ENCODE data around the gene CNST.
"Not testable (repeated sequence)": the region's sequence is repeated elsewhere in the genome, so short reads cannot be mapped to it uniquely, and the experiment has no call there.

CNST gene

DNA sequence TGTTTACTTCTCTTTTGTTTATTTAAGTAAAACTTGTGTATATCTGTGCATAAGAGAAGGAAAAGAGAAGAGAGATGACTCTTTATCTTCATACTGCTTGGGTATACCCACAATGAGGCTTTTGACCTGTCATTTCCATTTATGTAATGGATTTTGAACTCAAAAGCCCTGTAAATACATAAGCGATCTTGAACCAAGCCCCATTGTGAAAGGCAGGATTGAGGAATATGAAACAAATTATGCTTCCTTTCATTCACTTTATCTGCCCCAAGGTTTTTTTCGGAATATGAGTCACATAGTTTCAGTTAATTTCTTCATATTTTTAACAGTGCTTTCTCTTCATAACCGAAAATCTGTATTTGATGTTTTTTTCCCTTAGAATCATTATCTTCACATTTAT lies 21.4 kb downstream of the CNST start:
- peak; percentile 70 for DNase-seq

DNA sequence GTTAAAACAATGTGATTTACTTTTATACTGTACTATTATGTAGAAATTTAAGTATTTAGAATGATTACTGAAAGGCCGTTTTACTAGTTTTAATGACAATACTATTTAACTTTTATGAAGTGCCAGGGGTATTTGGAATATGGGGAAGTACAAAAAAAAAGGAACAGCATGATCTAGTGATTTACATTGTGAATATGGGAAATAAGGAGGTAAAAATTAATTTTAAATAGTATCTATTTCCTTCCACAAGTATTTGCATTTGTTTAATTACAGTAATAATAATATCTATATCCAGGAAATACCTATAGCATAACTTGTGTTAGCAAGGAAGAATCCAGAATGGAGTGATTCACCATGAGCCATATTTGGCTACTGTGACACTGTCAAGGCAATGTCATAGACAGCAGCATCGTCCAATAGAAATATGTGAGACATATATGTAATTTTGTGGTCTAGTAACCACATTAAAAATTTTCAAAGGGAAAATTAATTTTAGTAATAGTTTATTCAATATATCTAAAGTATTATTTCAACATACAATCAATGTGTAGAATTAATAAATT lies 22.0 kb downstream of the CNST start:
- DNase-seq: peak; percentile 93

DNA sequence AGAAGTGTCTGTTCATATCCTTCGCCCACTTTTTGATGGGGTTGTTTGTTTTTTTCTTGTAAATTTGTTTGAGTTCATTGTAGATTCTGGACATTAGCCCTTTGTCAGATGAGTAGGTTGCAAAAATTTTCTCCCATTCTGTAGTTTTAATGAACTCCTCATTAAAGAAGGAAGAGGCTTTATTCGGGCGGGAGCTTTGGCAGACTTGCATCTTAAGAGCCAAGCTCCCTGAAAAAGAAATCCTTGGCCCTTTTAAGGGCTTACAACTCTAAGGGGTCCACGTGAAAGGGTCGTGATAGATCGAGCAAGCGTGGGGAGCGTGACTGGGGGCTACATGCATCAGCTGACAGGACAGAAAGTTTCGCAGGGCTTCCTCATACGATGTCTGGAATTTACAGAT lies 23.7 kb downstream of the CNST start:
- not testable (repeated sequence) for DNase-seq

DNA sequence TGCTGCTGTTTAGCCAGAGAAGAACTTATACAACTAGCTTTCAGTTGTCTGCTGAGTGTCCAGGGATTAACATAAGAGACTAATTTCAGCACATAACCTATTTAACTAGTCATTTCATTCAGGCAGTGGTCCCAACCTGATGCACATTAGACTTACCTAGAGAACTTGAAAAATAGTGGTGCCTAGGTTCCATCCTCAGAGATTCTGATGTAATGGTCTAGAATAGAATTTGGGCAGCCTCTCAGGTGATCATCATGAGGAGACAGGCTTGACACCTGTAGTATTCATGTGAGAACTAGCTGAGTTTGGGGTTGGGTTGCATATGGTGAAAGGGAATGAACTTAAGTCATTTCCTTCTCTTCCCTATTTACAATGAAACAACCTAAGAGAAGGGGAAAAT lies 24.8 kb downstream of the CNST start:
- no peak for DNase-seq

DNA sequence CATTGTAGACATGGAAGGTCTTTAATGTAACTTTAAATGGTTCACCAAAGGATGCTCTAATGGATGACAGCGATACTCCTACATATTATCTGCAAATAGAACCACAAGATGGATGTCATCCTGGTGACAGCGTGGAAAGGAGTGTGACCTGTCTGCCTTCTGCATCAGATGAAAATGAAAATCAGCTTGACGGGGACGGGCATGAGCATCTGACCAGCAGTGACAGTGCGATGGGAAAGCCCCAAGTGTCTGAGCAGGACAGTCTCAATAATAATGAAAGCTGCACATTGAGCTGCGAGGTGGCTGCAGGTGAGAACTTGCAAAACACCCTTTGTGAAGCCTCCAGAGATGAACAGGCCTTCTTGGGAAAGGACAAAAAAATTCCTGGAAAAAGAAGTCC lies 25.2 kb downstream of the CNST start:
- DNase-seq: no peak

DNA sequence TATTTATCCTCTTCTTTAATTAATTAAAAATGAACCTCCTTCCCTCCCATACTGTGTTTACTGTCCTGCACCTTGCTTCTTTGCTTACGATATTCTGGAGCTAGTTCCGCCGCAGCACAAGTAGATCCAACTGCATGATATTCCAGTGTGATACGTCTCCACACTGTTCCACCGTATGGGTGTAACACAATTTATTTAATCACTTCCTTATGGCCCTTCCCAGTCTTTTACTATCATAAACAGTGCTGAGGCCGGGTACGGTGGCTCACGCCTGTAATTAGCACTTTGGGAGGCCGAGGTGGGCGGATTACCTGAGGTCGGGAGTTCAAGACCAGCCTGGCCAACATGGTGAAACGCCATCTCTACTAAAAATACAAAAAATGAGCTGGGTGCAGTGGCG lies 25.7 kb downstream of the CNST start:
- DNase-seq: no peak

DNA sequence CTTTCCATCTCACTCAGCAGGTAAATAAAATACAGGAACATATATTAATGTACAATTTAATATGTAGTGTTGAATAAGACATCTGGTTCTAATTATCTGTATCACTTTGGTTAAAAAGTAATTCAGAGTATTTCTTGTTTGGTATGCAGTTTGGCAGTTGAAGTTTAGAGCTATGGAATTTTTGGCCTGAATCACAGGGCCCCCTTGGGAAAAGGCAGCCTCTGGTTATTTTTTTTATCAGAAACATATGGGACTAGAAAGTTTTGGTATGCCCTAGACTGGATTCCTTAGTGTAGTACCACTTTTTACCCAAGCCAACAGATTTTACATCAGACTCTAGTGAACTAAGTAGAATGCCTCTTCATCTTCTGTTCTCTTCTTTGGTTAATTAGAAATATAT lies 26.4 kb downstream of the CNST start:
- DNase-seq: peak; percentile 99

DNA sequence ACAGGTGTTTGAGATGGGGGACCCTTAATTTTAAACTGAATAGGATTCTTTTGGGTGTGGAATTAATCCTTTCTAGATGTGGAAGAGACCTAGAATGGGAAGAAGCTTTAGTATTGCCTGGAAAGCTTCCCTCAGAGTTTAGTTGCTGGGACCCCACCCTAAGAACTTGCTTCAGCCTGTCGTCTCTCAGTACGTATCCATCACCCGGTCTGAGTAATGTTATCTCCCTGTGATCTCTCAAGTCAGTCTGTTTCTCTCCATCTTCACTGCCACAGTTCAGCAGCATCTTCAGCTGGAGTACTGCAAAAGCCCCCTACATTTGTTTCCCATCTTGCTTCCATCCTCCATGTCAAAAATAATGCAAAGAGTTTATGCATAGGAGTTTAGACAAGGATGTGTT lies 28.9 kb downstream of the CNST start:
- no peak for DNase-seq

DNA sequence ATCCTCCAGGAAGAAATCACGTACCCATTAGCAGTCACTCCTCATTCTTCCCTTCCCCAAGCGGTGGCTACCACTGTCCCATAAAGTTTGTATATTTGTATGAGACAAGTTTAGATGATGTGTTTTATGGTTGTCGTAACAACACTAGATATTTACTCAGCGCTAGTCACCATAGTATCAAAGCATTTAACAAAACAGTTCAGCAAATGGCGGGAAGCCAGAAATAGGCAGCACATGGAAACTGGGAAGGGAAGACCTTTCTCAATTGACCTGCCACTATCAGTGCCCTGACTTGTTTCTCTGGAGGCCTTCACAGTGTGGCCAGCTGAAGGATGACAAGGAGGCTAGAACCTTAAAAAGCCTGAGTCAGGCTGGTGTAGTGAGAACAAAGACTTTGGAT lies 31.1 kb downstream of the CNST start:
- DNase-seq: peak; percentile 75

DNA sequence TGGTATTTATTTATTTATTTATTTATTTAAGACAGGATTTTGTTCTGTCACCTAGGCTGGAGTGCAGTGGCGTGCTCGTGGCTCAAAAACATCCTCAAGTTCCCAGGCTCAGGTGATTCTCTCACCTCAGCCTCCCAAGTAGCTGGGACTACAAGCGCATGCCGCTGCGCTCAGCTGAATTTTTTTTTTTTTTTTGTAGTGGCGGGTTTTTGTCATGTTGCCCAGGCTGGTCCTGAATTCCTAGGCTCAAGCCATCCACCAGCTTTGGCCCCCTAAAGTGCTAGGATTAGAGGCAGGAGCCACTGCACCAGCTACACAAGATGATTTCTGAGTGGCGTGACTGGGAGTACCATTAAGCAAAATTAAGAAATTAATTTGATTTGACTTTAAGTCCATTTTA lies 31.7 kb downstream of the CNST start:
- DNase-seq: no peak

DNA sequence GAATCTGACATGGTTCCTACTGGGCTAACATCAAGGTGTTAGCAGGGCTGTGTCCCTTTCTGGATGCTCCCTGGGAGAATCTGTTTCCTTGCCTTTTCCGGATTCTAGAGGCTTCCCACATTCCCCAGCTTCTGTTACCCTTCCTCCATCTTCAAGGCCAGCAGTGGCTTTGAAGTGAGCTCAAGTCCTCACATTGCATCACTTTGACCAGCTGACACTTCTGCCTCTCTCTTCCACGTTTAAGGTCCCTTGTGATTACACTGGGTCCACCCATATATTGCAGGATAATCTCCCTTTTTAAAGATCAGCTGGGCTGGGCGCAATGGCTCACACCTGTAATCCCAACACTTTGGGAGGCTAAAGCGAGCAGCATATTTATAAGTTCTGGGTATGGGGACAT lies 33.1 kb downstream of the CNST start:
- no peak for DNase-seq

DNA sequence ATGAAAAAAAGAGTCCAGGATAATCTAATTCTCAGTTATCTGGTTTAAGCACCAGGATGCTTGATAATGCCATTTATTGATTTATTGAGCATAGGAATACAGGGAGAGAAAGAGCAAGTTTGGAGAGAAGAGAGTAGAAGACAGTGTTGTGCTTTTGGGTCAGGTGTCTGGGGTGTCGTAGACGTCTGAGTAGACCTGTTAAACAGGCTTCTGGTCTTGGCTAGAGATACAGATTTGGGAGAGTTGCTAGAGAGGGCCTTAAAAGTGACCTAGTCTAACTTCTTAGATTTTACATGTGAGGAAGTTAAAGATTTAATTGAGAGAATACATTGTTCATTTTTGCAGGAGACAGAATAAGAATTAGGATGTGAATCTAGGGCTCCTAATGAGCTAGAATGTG lies 34.3 kb downstream of the CNST start:
- no peak for DNase-seq

DNA sequence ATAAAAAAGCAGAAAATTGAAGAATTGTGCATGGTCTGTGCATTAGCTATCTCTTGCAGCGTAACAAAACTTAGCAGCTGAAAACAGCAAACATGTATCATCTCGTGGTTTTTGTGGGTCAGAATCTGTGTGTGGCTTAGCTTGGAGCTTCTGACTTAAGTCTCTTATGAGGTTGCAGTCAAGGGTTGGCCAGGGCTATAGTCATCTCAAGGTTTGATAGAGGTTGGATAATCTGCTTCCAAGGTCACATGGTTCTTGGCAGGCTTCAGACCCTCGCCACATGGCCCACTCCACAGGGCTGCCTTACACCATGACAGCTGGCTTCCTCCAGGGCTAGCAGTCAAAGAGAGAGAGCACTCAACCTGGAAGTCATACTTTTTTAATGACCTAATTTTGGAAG lies 35.9 kb downstream of the CNST start:
- no peak for DNase-seq

DNA sequence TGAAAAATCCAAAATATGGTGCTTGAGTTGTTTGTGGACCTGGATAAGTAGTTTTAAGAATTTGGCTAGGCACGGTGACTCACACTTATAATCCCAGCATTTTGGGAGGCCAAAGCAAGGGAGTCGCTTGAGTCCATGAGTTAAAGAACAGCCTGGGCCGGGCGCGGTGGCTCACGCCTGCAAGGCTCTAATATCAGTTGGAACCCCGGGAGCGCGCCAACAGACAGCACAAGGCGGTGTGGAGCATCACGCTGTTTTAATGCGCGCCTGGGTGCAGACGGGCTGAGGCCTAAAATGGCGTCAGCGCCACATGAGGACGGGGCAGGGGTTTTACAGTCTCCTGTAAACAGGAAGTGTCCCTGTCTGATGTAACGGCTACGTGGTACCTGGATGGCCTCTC lies 39.0 kb downstream of the CNST start:
- DNase-seq: not testable (repeated sequence)

DNA sequence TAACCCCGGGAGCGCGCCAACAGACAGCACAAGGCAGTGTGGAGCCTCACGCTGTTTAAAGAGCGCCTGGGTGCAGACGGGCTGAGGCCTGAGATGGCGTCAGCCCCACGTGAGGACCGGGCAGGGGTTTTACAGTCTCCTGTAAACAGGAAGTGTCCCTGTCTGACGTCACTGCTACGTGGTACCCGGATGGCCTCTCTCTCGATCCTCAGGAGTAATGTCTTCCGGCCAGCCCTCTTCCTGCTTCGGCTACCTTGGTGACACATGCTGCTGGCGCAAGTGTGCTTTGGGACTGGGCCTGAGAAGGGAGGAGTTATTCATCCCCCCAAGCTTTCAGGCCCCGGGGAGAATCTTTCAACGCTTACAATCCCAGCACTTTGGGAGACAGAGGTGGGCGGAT lies 41.2 kb downstream of the CNST start:
- DNase-seq: no peak

DNA sequence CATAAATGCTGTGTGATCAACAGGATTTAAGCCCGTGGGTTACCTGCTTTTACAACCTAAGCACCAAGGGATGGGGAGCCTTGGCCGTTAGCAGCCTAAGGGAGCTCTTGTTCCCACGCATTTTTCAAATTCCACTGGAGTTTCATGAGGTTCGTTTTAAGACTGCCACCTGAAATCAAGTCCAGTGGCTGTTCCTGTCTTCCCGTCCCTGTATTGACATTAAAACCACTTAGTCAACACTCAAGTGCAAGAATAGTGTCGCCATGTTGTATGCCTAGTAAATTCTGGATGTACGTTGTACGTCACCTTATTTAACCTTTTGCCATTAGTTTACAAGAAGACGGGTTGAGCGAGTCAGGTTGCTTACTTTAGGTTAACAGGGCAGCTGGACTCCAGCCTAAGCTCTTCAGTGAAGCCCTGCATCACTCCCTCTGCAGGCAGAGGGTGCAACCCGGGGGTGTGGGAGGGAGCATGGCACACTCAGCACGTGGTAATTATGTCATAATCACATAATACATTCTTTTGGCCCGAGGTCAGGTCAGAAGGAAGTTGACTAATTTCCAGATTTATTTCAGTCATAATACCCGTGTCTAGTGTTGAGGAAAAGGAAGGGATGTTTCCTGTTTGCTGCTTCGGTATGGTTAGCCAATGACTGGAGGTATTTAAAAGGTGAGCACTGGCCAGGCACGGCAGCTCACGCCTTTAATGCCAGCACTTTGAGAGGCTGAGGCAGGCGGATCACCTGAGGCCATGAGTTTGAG lies 42.5 kb downstream of the CNST start:
- peak; percentile 89 for DNase-seq

DNA sequence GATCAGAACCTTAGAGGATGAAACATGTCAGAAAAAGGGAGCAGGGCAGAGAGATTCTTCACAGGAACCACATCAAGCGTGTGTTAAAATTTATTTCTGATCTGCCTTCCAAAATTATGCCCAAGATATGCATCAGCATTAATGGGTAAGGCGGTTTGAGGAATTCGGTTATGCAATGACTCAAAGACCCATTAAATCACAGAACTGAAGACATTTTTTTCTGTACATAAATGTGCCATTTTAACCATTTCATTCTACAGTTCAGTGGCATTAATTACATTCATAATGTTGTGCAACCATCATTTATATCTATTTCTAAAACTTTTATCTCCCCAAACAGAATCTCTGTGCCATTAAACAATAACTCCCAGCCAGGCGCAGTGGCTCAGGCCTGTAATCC lies 43.4 kb downstream of the CNST start:
- DNase-seq: no peak

DNA sequence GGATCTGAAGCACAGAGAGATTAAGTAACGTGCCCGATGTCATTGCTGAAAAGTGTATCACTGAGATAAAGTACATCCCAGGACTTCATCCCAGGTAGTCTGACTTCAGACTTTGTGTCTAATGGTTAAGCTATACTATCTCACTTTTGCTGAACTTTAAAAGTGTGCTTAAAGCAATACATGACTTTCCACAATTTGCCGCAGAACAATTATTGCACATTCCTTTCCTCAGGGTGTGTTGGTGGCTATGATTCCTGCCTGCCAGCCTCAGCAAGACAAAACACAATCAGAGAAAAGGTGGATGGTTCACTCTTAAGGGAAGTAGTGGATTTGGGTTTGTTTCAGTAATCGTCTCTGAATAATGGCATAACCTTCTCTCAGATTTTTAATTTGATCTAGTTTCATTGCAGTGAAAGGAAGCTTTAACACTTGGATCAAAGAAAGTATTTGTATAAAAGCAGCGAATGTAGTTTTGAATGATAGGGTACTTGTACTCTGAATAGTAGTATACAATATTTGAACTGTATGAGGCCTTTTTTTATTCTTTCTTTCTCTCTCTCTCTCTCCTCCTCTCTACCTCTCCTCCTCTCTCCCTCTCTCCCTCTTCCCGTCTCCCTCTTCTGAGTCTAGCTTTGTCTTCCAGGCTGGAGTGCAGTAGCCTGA lies 47.0 kb downstream of the CNST start:
- no peak for DNase-seq

DNA sequence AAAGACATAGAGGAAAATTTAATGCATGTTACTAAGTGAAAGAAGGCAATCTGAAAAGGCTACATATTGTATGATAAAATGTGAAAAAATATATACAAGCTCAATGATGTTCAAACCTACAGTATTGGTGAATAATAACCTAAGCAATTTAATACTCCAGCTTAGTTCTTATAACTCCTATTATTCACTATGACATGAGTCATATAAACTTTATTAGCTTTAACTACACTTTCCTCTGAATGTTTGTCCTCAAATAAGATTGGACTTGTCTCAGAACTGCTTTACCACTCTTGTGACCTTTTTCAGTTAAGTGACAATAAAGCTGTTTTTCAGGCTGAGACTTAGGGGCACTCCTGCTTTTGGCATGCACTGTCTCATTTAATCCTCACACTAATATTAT lies 50.9 kb downstream of the CNST start:
- DNase-seq: no peak

DNA sequence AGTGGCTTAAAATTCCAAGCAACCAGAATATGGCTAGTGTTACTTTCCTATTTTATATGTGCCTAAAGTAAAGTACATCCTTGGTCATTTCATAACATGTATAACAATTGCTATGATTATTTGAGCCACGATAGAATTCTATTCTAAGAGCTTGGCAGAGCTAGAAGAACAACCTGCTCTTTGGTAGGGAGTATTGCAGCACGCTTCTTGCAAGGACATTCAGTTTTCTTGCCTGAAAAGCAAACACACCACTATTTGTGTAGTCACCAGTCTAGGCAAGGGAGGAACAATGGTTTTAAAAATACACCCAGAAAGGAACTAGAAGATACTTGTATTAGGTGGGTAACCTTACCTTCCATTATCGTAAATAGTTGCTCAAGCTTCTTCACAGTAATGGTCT lies 51.5 kb downstream of the CNST start:
- no peak for DNase-seq

DNA sequence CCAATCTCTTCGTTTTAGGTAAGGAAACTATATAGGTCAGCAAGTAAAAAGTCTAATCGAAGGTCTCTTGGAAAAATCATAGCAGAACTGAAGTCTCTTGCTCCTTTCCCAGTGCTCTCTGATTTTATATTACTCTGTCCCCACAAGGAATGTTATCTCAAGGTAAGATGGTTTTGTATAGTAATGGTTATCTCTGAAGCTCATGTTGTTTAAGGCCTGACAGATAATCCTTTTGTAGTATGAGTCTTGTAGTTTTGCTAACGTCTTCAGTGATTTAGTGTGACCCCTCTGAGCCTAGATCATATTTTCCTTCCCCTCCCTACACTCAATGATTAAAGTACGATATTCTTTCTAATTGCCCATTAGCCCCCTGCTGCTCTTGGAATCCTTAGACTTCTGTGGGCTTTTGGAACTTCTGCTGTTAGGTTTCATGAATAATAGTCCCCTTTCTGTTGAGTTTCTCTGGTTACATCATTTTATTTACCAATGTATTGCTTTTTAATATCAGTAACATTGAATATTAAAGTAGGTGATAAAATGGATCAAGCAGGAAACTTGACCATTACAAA lies 52.1 kb downstream of the CNST start:
- no peak for DNase-seq

DNA sequence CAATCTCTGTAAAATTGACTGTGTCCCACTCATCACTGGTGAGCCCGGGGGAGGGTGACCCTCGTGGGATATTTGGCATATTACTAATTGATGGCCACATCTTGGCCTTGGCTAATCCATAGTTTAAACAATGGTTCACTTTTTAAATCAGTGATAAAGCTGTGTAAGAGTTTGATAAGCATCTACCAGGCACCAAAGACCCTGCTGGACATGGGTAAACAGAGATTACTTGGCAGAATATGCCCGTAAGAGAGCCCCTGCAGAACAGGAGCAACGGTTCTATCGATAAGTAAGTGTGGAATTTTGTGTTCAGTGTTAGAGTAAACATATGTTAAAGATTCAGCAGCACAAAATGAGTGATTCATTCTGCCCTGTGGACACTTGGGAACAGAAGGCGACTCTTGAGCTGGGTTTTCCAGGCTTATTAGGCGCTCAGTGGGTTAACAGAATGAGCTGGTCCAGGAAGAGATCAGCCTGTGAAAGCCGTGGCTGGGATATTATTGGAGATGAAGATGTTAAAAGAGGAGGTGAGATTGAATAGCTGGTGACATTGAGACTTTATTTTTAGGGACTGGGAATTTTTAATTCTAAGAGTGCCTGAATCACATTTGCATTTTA lies 55.9 kb downstream of the CNST start:
- DNase-seq: peak; percentile 36

DNA sequence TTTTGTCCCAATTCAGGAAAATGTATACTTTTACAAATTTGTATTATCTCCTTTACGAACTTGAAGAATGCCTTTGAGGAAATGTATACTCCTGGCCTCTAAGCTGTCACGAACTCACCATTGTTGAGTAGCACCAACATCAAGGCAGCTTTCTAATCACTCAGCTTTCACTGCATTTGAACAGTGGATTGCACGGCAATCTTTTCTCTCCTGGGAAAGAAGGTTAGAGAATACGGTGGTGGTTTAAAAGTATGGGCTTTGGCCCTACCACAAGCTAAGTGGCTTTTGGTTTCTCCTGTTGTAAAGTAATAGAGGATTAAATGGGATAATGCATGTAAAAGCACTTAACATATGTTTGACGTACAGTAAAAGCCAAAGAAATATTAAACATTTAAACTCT lies 57.8 kb downstream of the CNST start:
- no peak for DNase-seq

DNA sequence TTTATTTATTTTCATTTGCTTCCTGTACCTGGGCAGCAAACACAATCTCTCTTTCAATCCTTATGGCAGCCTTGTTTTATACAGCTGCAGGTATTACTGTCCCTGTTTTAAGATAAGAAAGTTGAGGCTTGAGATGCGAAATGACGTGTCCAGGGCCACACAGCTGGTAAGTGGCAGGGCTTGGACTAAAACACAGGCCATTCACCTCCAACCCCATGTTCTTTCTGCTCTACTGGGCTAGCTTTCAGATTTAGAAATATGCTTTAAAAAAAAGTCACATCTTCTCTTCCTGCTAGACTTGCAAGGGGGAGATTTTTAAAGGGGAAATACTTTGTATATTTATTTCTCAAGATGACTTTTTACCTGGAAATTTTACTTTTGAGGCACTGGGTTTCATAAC lies 62.8 kb downstream of the CNST start:
- no peak for DNase-seq
